MM.1S (cell line): ENCODE results near the gene UGT1A5.

Source experiments
- DNase-seq: peaks from one replicate; pipeline ENCODE4 v3.0.0-alpha.2; 2015
- H2AFZ ChIP-seq: fragments of 300-600 bp; sonication (generic); 2 replicates; pipeline ENCODE4 v1.6.0; 2016; ENCODE audit warnings: antibody characterized with exemption, low read length
- H3F3A ChIP-seq: fragments of 300-600 bp; sonication (generic); 2 replicates; pipeline ENCODE4 v1.6.1; 2016; ENCODE audit warnings: mild to moderate bottlenecking, antibody characterized with exemption, low read length, moderate library complexity, mixed read lengths; ENCODE audit not compliant: insufficient read depth
- H3K27ac ChIP-seq: fragments of 300-600 bp; sonication (generic); 2 replicates; pipeline ENCODE4 v1.5.1; 2016; ENCODE audit warnings: mild to moderate bottlenecking, low read length
- H3K27me3 ChIP-seq: fragments of 300-600 bp; sonication (generic); replicated peaks from 2 replicates; pipeline ENCODE4 v1.6.0; 2016; ENCODE audit warnings: low read length; ENCODE audit not compliant: insufficient read depth
- H3K36me3 ChIP-seq: fragments of 300-600 bp; sonication (generic); replicated peaks from 2 replicates; pipeline ENCODE4 v1.6.1; 2016; ENCODE audit warnings: mild to moderate bottlenecking, low read length, mixed read lengths; ENCODE audit not compliant: insufficient read depth
- H3K4me1 ChIP-seq: fragments of 300-600 bp; sonication (generic); 2 replicates; pipeline ENCODE4 v1.6.1; 2016; ENCODE audit warnings: low read length, mixed read lengths
- H3K4me2 ChIP-seq: fragments of 300-600 bp; sonication (generic); 2 replicates; pipeline ENCODE4 v1.6.0; 2016; ENCODE audit warnings: low read depth, low read length
- H3K4me3 ChIP-seq: fragments of 300-600 bp; sonication (generic); 2 replicates; pipeline ENCODE4 v1.5.1; 2016; ENCODE audit warnings: low read length, mixed read lengths
- H3K79me2 ChIP-seq: fragments of 300-600 bp; sonication (generic); 2 replicates; pipeline ENCODE4 v1.6.1; 2016; ENCODE audit warnings: mixed run types, low read length, mixed read lengths
- H3K9ac ChIP-seq: fragments of 300-600 bp; sonication (generic); 2 replicates; pipeline ENCODE4 v1.6.1; 2016; ENCODE audit warnings: low read length, mixed read lengths
- H3K9me2 ChIP-seq: fragments of 300-600 bp; sonication (generic); replicated peaks from 2 replicates; pipeline ENCODE4 v1.6.1; 2016; ENCODE audit warnings: mild to moderate bottlenecking, low read length, mixed read lengths; ENCODE audit not compliant: insufficient read depth
- H3K9me3 ChIP-seq: fragments of 300-600 bp; sonication (generic); replicated peaks from 2 replicates; pipeline ENCODE4 v1.6.1; 2016; ENCODE audit warnings: mild to moderate bottlenecking, low read length, mixed read lengths; ENCODE audit not compliant: insufficient read depth
- H4K20me1 ChIP-seq: fragments of 300-600 bp; sonication (generic); 2 replicates; pipeline ENCODE4 v1.6.1; 2016; ENCODE audit warnings: mild to moderate bottlenecking, low read length, moderate library complexity, mixed read lengths; ENCODE audit not compliant: insufficient read depth
- EZH2 ChIP-seq: fragments of 300-600 bp; sonication (generic); optimal IDR thresholded peaks from 2 replicates; pipeline ENCODE3; 2017; ENCODE audit warnings: low read depth, mild to moderate bottlenecking, antibody characterized with exemption, low read length, mixed read lengths
- EZH2phosphoT487 ChIP-seq: fragments of 300-600 bp; sonication (generic); IDR thresholded peaks from 2 replicates; pipeline ENCODE4 v1.6.1; 2018; ENCODE audit warnings: antibody characterized with exemption, low read length
- TF ChIP-seq, protein P1 (sequence below): fragments of 300-600 bp; sonication (generic); IDR thresholded peaks from 2 replicates; pipeline ENCODE4 v1.5.1; 2016; ENCODE audit warnings: antibody characterized with exemption, low read length, mixed read lengths

Gene UGT1A5

DNA sequence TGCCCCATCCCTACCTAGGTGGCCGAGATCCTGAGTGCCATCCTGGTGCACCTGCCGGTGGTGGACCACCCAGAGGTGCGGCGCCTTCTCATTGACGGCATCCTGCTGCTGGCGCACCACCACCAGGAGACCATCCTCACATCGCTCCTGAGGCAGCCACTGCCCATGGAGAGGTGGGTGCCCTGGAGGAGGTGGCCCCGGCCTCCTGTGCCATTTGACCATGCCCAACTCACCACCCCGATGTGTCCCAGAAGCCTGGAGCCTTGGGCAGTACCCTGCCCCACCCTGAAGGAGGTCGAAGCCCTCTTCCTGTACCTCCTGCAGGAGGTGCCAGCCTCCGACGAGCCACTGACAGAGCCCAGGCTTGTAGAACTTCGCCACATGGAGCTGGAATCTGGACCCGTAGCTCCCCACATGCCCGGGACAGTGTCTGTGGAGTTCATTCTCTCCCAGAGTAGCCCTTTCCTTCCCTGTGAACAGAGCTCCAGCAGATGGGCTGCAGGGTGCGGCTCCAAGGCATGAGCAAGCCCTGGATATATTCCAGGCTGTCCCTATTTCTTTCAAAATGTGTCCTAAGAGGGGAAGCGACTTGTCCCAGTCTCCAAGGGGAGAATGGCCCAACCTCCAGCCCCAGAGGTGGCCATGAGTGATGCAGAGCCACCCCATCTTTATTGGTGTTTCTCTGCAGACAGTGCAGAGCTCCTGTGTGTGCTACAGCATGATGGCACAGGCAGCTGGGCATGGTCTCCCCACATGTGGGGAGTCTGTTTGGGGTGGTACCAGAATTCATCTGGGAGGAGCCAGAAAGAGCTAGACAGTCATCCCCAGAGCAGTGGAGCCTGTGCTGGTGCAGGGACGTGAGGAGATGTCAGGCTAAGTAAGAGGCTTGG, 107.4 kb downstream of the UGT1A5 start:
- Histone ChIP-seq H3K36me3 (no peaks in the 10 kb centered on the region), H3K9me2 (no peaks in the 10 kb centered on the region), H3K9me3 (no peaks in the 10 kb centered on the region), H3F3A (no peaks in the 10 kb centered on the region), H3K4me2 (no peak overlapping the region), H4K20me1 (no peaks in the 10 kb centered on the region), H3K27ac (no peak overlapping the region), H3K4me1 (no peaks in the 10 kb centered on the region), H3K79me2 (no peaks in the 10 kb centered on the region), H3K9ac (no peak overlapping the region), H3K4me3 (no peak overlapping the region), H3K27me3 (no peaks in the 10 kb centered on the region), H2AFZ (no peak overlapping the region)
- DNase-seq = no peak
- TF ChIP-seq EZH2 (no peak), EZH2phosphoT487 (no peak)
- TF ChIP-seq, protein P1, sequence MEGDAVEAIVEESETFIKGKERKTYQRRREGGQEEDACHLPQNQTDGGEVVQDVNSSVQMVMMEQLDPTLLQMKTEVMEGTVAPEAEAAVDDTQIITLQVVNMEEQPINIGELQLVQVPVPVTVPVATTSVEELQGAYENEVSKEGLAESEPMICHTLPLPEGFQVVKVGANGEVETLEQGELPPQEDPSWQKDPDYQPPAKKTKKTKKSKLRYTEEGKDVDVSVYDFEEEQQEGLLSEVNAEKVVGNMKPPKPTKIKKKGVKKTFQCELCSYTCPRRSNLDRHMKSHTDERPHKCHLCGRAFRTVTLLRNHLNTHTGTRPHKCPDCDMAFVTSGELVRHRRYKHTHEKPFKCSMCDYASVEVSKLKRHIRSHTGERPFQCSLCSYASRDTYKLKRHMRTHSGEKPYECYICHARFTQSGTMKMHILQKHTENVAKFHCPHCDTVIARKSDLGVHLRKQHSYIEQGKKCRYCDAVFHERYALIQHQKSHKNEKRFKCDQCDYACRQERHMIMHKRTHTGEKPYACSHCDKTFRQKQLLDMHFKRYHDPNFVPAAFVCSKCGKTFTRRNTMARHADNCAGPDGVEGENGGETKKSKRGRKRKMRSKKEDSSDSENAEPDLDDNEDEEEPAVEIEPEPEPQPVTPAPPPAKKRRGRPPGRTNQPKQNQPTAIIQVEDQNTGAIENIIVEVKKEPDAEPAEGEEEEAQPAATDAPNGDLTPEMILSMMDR = no peak

DNA sequence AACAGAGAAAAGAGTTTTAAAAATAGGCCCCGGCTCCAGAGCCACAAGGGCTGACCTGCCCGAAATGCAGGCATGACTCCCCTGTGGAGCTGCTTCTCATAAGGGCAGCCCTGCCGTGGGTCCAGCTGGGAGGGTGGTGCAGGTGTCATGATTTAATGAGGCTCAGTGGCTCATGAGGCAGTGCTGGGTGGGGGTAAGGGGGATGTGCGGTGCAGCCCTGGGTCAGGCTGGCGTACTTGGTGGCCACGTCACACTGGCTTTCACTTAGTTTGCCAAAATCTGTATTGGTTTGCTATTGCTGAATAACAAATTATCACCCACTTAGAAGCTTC, 108.0 kb downstream of the UGT1A5 start:
- Histone ChIP-seq H3K36me3 (no peaks in the 10 kb centered on the region), H3K4me3 (no peak overlapping the region), H3K27ac (no peak overlapping the region), H4K20me1 (no peaks in the 10 kb centered on the region), H3K27me3 (no peaks in the 10 kb centered on the region), H3K9ac (no peak overlapping the region), H3K4me2 (no peak overlapping the region), H3K9me3 (no peaks in the 10 kb centered on the region), H3K79me2 (no peaks in the 10 kb centered on the region), H2AFZ (no peak overlapping the region), H3F3A (no peaks in the 10 kb centered on the region), H3K9me2 (no peaks in the 10 kb centered on the region), H3K4me1 (no peaks in the 10 kb centered on the region)
- no peak for TF ChIP-seq EZH2
- TF ChIP-seq, protein P1 = no peak
- DNase-seq = no peak

DNA sequence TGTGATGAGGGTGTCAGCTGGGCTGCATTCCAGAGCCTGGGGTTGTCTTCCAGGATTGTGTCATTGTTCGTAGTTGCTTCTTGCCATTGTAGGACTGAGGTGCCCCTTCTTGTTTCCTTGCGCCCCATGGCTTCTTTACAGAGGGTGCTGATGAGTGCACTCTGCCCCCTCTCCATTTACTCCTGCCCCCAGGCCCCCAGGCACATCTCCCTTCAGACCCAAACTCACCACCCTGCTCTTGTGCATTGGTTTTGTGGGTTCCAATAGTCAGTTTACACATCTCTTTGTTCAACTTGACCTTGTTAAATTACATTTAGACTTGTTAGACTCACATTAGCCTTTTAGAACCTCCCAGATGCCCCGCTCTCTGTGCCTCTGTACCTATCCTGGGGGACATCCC, 108.5 kb downstream of the UGT1A5 start:
- H3K9me2 ChIP-seq = no peaks in the 10 kb centered on the region
- H3F3A ChIP-seq = no peaks in the 10 kb centered on the region
- H3K4me2 ChIP-seq = no peak overlapping the region
- no peaks in the 10 kb centered on the region for H3K27me3 ChIP-seq
- no peak overlapping the region for H3K9ac ChIP-seq
- H3K9me3 ChIP-seq = no peaks in the 10 kb centered on the region
- no peak overlapping the region for H3K4me3 ChIP-seq
- H3K27ac ChIP-seq = no peak overlapping the region
- no peaks in the 10 kb centered on the region for H3K4me1 ChIP-seq
- H3K36me3 ChIP-seq = no peaks in the 10 kb centered on the region
- no peak overlapping the region for H2AFZ ChIP-seq
- DNase-seq = no peak
- TF ChIP-seq EZH2phosphoT487 (no peak), EZH2 (no peak)
- TF ChIP-seq, protein P1 = no peak
- H4K20me1 ChIP-seq = no peaks in the 10 kb centered on the region
- H3K79me2 ChIP-seq = no peaks in the 10 kb centered on the region
